ENCODE results near the gene PDZD7. TPM values are rescaled to one million over a fixed set of nuclear protein-coding genes. Genes with fewer than 3 reads are reported as not detected.
A peak's percentile ranks its signal among the peaks of the same experiment; 100 is the strongest.

PDZD7 gene
- total RNA-seq, 4 donors from 2014 or later, result under 0.01 to 0.75 (median 0.39) TPM

GRCh38 chr10:100998991-100999741 lies 31.8 kb downstream of the PDZD7 start:
- Histone ChIP-seq H3K9me3 (no peaks in the 10 kb centered on the region), H3K27me3 (no peaks in the 10 kb centered on the region), H3K36me3 (peaks cover 6 to 19% (median 18%) of the 10 kb centered on the region in 4 donors), H3K4me1 (peaks cover 42 to 69% (median 64%) of the 10 kb centered on the region in 4 donors), H3K4me3 (peak overlapping the region; percentile 79 to 93 (median 84)), H3K27ac (replicated peaks in 1 of 4) (peak overlapping the region; percentile 98 to 100 (median 100))
- DNase-seq (ENCODE audit: extremely low spot score), result peak; percentile 95
- 0% methylated on average over 4 of the region's 83 CpGs for WGBS
- peak; percentile 93 to 99 (median 98) for TF ChIP-seq CTCF (IDR thresholded peaks at IDR 0.05)
- no peak for TF ChIP-seq EP300 (IDR thresholded peaks at IDR 0.05)
- TF ChIP-seq POLR2AphosphoS5 (IDR thresholded peaks at IDR 0.05), result peak; percentile 87 to 96
- peak; percentile 89 for TF ChIP-seq POLR2A (IDR thresholded peaks at IDR 0.05; ENCODE audit: low read depth)
- intact Hi-C loops (cut with DNase I), result no loop called here

- Histone ChIP-seq H3K27ac (replicated peaks in 1 of 4) (peak overlapping the region; percentile 98 to 100 (median 100)), H3K4me3 (peak overlapping the region; percentile 79 to 93 (median 84)), H3K4me1 (peaks cover 35 to 62% (median 56%) of the 10 kb centered on the region in 4 donors), H3K27me3 (no peaks in the 10 kb centered on the region), H3K36me3 (peaks cover 4 to 19% (median 16%) of the 10 kb centered on the region in 4 donors), H3K9me3 (no peaks in the 10 kb centered on the region)
- TF ChIP-seq POLR2AphosphoS5 (IDR thresholded peaks at IDR 0.05), result peak; percentile 17 to 39
- TF ChIP-seq CTCF (IDR thresholded peaks at IDR 0.05), result no peak
- no peak for TF ChIP-seq POLR2A (IDR thresholded peaks at IDR 0.05; ENCODE audit: low read depth)
- no peak for TF ChIP-seq EP300 (IDR thresholded peaks at IDR 0.05)
- intact Hi-C loops (cut with DNase I), result no loop called here
- DNase-seq (ENCODE audit: extremely low spot score), result no peak
- WGBS, result 1% methylated on average over 24 of the region's 25 CpGs
These were observed 32.5 kb downstream of the PDZD7 start for GRCh38 chr10:100998183-100998990.

GRCh38 chr10:100997360-100998182 lies 33.4 kb downstream of the PDZD7 start:
- TF ChIP-seq EP300 (IDR thresholded peaks at IDR 0.05) (no peak), CTCF (IDR thresholded peaks at IDR 0.05) (peak; percentile 89 to 92 (median 92))
- H3K27ac ChIP-seq (replicated peaks in 1 of 4), result peak overlapping the region; percentile 98 to 100 (median 100)
- H3K4me1 ChIP-seq, result peaks cover 30 to 53% (median 48%) of the 10 kb centered on the region in 4 donors
- no peak for DNase-seq (ENCODE audit: extremely low spot score)
- H3K4me3 ChIP-seq, result peak overlapping the region; percentile 79 to 93 (median 84)
- intact Hi-C loops (cut with DNase I), result loop anchor here (2.0 kb wide), 1 partner anchor 15 kb away; no protein-coding TSS in a partner anchor
- H3K27me3 ChIP-seq, result no peaks in the 10 kb centered on the region
- H3K9me3 ChIP-seq, result no peaks in the 10 kb centered on the region
- WGBS, result under 1% methylated on average over 23 of the region's 66 CpGs
- peaks cover 9 to 19% (median 15%) of the 10 kb centered on the region in 4 donors for H3K36me3 ChIP-seq

- peaks cover 9 to 19% (median 14%) of the 10 kb centered on the region in 4 donors for H3K36me3 ChIP-seq
- intact Hi-C loops (cut with DNase I), result loop anchor here (2.0 kb wide), 1 partner anchor 16 kb away; no protein-coding TSS in a partner anchor
- H3K4me1 ChIP-seq, result peaks cover 22 to 46% (median 40%) of the 10 kb centered on the region in 4 donors
- H3K27me3 ChIP-seq, result no peaks in the 10 kb centered on the region
- peak overlapping the region; percentile 98 to 100 (median 100) for H3K27ac ChIP-seq (replicated peaks in 1 of 4)
- no peaks in the 10 kb centered on the region for H3K9me3 ChIP-seq
- TF ChIP-seq EP300 (IDR thresholded peaks at IDR 0.05), result no peak
- no peak for TF ChIP-seq CTCF (IDR thresholded peaks at IDR 0.05)
- TF ChIP-seq POLR2AphosphoS5 (IDR thresholded peaks at IDR 0.05), result no peak
- TF ChIP-seq POLR2A (IDR thresholded peaks at IDR 0.05; ENCODE audit: low read depth), result no peak
- WGBS, result 40% methylated on average over 2 of the region's 46 CpGs
- DNase-seq (ENCODE audit: extremely low spot score), result no peak
- H3K4me3 ChIP-seq, result peak overlapping the region; percentile 79 to 93 (median 84)
These were observed 34.1 kb downstream of the PDZD7 start for GRCh38 chr10:100996678-100997359.

Measured in esophagus muscularis mucosa (tissue), 4 donors.